ENCODE measurements around the gene RLN1.

DNA sequence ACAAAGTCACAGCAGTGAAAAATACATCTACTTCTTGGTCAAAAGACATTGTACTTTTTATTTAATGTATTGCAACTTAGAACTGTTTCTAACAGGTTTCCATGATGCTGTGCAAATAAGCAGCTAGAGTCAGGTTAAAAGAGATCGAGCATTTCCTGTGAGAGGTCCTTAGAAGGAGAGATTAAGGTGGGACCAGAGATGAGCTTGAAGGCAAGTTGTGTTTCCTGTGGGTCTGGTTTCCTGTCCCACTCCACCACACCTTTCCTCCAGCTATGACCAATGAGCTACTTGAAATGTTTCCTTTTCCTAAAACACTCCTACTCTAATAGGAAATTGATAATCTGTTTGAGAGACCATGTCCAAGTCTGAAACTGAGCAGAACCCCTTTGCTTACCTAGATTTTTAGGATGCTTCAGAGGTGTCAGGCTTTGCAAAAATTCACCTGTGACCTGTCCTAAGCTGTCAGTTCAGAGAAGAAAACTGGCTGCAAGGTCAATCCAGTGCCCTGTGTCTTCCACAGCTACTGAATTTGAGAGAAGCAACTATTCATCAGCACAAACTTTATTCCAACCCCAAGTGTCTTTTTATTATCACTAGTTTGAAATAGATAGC lies 13.1 kb upstream of the RLN1 start:
- TF ChIP-seq, protein P1, sequence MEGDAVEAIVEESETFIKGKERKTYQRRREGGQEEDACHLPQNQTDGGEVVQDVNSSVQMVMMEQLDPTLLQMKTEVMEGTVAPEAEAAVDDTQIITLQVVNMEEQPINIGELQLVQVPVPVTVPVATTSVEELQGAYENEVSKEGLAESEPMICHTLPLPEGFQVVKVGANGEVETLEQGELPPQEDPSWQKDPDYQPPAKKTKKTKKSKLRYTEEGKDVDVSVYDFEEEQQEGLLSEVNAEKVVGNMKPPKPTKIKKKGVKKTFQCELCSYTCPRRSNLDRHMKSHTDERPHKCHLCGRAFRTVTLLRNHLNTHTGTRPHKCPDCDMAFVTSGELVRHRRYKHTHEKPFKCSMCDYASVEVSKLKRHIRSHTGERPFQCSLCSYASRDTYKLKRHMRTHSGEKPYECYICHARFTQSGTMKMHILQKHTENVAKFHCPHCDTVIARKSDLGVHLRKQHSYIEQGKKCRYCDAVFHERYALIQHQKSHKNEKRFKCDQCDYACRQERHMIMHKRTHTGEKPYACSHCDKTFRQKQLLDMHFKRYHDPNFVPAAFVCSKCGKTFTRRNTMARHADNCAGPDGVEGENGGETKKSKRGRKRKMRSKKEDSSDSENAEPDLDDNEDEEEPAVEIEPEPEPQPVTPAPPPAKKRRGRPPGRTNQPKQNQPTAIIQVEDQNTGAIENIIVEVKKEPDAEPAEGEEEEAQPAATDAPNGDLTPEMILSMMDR (conservative IDR thresholded peaks at IDR 0.05), result no peak
- TF ChIP-seq ZFX (IDR thresholded peaks at IDR 0.05), result no peak
